ENCODE results near the gene HDDC3.

HDDC3 gene

DNA sequence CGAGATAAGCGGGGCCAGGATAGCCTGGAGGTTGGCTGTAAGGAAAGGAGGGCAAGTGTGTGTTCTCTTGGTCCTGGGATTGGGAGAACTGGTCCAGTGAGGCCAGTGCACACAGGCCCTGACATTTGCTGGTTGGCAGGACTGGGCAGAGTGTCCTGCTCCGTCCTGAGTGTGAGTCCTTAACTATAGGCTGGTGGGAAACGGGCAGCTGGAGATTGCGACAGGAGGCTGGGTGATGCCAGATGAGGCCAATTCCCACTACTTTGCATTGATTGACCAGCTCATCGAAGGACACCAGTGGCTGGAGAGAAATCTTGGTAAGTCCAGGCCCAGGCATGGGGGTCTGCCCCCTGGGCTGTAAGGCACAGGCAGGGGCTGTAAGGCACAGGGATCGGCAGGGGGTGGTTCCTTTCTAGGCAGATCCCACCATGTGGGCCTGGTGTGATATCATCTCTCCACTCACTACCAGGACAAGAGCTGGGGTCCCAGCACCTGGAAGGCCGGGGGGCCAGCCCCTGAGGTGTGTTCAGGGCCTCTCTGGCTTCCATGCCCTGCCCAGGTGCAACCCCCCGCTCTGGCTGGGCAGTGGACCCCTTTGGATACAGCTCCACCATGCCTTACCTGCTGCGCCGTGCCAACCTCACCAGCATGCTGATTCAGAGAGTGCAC lies 26.0 kb downstream of the HDDC3 start:
- in situ Hi-C loops (cut with HindIII; ENCODE audit: low sequenced_read_pairs): no loop called here
- TF ChIP-seq, protein P1, sequence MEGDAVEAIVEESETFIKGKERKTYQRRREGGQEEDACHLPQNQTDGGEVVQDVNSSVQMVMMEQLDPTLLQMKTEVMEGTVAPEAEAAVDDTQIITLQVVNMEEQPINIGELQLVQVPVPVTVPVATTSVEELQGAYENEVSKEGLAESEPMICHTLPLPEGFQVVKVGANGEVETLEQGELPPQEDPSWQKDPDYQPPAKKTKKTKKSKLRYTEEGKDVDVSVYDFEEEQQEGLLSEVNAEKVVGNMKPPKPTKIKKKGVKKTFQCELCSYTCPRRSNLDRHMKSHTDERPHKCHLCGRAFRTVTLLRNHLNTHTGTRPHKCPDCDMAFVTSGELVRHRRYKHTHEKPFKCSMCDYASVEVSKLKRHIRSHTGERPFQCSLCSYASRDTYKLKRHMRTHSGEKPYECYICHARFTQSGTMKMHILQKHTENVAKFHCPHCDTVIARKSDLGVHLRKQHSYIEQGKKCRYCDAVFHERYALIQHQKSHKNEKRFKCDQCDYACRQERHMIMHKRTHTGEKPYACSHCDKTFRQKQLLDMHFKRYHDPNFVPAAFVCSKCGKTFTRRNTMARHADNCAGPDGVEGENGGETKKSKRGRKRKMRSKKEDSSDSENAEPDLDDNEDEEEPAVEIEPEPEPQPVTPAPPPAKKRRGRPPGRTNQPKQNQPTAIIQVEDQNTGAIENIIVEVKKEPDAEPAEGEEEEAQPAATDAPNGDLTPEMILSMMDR (IDR thresholded peaks at IDR 0.05; ENCODE audit: low read depth, low read length, missing control alignments): no peak
- H3K4me3 ChIP-seq (ENCODE audit: low read depth, low read length): no peak overlapping the region
- no peak for DNase-seq (ENCODE audit: low read depth)

DNA sequence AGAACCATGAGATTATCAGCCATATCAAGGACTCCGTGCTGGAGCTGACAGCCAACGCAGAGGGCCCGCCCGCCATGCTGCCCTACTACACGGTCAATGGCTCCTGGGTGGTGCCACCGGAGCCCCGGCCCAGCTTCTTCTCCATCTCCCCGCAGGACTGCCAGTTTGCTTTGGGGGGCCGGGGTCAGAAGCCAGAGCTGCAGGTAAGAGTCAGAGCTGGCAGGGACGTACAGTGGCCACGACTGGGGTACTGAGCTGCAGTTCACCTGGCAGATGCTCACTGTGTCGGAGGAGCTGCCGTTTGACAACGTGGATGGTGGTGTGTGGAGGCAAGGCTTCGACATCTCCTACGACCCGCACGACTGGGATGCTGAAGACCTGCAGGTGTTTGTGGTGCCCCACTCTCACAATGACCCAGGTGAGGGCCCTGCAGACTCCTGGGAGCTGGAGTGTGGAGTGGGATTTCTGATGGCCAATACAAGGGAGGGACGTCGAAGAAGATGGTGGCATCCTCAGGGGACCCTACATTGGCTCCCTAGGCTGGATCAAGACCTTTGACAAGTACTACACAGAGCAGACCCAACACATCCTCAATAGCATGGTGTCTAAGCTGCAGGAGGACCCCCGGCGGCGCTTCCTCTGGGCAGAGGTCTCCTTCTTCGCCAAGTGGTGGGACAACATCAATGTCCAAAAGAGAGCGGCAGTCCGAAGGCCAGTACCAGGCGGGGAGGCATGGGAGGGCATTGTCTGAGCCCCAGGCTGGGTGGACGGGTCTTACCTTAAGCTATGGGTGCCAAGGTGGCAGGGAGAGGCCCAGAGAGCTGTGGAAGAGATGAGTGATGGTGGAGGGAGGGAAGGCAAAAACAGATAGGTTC lies 26.8 kb downstream of the HDDC3 start:
- H3K4me3 ChIP-seq (ENCODE audit: low read depth, low read length): no peak overlapping the region
- TF ChIP-seq, protein P1 (IDR thresholded peaks at IDR 0.05; ENCODE audit: low read depth, low read length, missing control alignments): no peak

DNA sequence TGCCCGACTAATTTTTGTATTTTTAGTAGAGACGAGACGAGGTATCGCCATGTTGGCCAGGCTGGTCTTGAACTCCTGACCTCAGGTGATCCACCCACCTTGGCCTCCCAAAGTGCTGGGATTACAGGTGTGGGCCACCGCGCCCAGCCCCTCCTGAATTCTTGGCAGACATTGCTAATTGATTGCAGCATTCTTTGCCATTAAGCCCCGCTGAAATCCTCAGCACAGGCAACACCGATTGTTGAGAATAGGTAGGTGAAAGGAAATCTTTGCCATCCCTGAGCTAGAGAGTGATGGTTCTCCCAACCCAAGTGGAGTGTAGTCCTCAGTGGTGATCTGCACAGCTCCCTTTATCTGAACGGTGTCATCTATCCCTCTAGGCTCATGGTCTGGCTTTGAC lies 27.6 kb downstream of the HDDC3 start:
- H3K4me3 ChIP-seq (ENCODE audit: low read depth, low read length): no peak overlapping the region
- in situ Hi-C loops (cut with HindIII; ENCODE audit: low sequenced_read_pairs): no loop called here
- TF ChIP-seq, protein P1 (IDR thresholded peaks at IDR 0.05; ENCODE audit: low read depth, low read length, missing control alignments): no peak
- no peak for DNase-seq (ENCODE audit: low read depth)

More for the DNA sequence above, 26.8 kb downstream of the HDDC3 start:
- no peak for DNase-seq (ENCODE audit: low read depth)
- in situ Hi-C loops (cut with HindIII; ENCODE audit: low sequenced_read_pairs): no loop called here

DNA sequence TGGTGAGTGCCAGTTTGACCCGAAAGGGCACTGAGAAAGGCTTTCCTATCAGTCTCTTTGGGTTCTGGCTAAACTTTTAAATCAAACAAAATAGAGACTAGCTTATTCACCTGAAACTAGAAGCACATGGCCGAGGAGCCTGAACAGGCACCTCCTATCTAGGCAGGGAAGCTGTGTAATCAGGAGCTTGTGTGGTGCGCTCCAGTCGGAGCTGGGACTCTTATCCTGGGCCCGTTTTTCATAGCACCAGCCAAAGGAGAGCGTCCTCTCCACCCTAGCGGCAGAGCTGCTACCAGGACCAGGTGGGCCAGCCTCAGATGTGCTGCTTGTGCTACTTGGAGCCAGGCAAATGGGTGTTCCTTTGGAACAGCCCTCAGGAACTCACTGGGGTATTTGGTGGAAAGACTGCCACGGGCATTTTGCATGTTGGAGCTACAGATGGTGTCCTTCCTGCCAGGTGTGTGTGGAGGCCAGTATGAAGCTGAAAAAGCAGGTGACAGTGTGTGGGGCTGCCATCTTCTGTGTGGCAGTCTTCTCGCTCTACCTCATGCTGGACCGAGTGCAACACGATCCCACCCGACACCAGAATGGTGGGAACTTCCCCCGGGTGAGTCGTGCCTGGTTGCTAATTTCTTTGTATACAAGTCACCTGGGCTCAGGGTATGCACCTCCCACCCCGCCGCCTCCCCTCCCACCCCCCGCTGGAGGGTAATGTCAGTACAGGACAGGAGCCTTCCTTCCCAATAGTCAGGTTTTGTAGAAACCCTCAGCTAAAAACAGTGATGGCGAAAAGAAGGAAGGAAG lies 28.4 kb downstream of the HDDC3 start:
- in situ Hi-C loops (cut with HindIII; ENCODE audit: low sequenced_read_pairs): no loop called here

DNA sequence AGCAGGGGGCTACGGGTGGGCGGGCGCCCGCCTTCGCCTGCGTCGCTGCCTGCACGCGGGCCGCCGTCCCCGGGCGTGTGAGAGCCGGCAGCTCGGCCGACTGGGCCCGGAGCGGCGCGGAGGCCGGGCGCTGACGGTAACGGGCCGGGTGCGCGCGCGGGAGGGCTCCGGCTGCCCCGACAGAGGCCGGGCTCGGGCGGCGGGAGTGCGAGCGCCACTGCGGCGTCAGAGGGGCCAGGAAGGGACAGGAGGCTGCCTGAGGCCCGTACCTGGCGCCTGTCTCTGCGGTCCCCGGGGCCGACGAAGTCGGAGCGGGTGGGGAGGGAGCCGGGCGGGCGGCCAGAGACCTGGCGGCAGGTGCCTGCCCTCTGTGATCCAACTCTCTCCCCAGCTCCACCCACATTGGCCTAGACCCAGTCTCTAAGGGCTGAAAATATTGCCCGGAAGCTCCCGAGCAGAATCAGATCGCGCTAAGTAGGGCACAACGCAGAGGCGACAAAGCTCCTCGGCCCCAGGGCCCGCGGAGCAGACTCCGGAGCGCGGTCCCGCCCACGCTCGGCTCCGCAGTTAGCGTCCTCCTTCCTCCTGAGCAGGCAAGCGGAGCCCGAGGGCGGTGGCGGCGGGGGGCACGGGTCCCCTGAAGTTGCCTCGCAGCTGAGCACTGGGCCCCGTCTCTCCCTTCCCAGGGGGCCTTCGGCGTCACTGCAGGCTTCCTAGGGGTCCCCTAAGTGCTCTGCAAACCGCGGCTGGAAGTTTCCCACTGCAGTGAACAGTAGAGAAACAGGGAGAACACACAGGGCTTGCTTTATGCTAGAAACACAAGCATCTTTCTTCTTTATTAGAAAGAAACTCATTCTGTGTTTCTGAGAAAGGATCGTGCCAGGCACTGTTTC lies 29.3 kb downstream of the HDDC3 start, which contains the start of gene MAN2A2:
TSS of gene MAN2A2 (plus strand) at position 463 of the 893 bp plus-strand sequence. CDS start 906 bp downstream, outside the sequence.
- in situ Hi-C loops (cut with HindIII; ENCODE audit: low sequenced_read_pairs): no loop called here

More for the DNA sequence above, 28.4 kb downstream of the HDDC3 start:
- peak; percentile 5 for DNase-seq (ENCODE audit: low read depth)
- TF ChIP-seq, protein P1 (IDR thresholded peaks at IDR 0.05; ENCODE audit: low read depth, low read length, missing control alignments): no peak
- peak overlapping the region; percentile 71 for H3K4me3 ChIP-seq (ENCODE audit: low read depth, low read length)

More for the DNA sequence above, 29.3 kb downstream of the HDDC3 start, which contains the start of gene MAN2A2:
- peak within 1 kb of the TSS; percentile 71 for H3K4me3 ChIP-seq (ENCODE audit: low read depth, low read length)
- TF ChIP-seq, protein P1 (IDR thresholded peaks at IDR 0.05; ENCODE audit: low read depth, low read length, missing control alignments): no peak
- DNase-seq (ENCODE audit: low read depth): no peak
